GM12878 (cell line): ENCODE data around the gene ZFAND2A. TPM values are rescaled to one million over a fixed set of nuclear protein-coding genes. Genes with fewer than 3 reads are reported as not detected.
"Not testable (repeated sequence)": the region's sequence is repeated elsewhere in the genome, so short reads cannot be mapped to it uniquely, and the experiment has no call there.

Experiments used
- ATAC-seq: fragments of 200-7000 bp; cut with Tn5 transposase; 3 replicates; pipeline ENCODE4 v1.9.1; 2020; ENCODE audit warnings: mild to moderate bottlenecking, moderate library complexity
- BruUV-seq: library from RNA; stranded (reverse); fragments of 400-500 nt; replicated peaks from 2 replicates; lab custom pipeline; 2021; lab: Mats Ljungman, UMichigan
- CTCF ChIA-PET: fragments of 300-600 bp; sonication (Branson Sonifier 250); formaldehyde crosslinking; extraction: SDS; loops from one replicate; lab custom pipeline; 2021; ENCODE audit warnings: inconsistent platforms; lab: Yijun Ruan, JAX
- POLR2A ChIA-PET: fragments of 350-600 bp; formaldehyde crosslinking; extraction: SDS; loops from one replicate; lab custom pipeline; 2021; ENCODE audit warnings: inconsistent platforms; lab: Charles Lee
- RAD21 ChIA-PET: fragments of 300-600 bp; sonication (Branson Sonifier 250); formaldehyde crosslinking; loops from one replicate; lab custom pipeline; 2023; ENCODE audit warnings: antibody characterized with exemption; ENCODE audit not compliant: unreplicated experiment; lab: Charles Lee
- SMC1A ChIA-PET: fragments of 300-600 bp; sonication (Branson Sonifier 250); formaldehyde crosslinking; loops from one replicate; lab custom pipeline; 2023; ENCODE audit not compliant: unreplicated experiment, uncharacterized antibody; lab: Charles Lee
- DNase-seq: peaks from one replicate; pipeline ENCODE4 v3.0.0-alpha.2; 2011; ENCODE audit warnings: low read depth, low spot score
- FAIRE-seq: peaks from 3 replicates; lab custom pipeline; 2011; peaks lifted over from hg19 to GRCh38; lab: Jason Lieb, UNC
- H2AFZ ChIP-seq: 2 replicates; pipeline ENCODE4 v1.6.0; 2011; ENCODE audit warnings: low read depth, low read length, control low read depth; ENCODE audit not compliant: control insufficient read depth
- H3K27ac ChIP-seq: 2 replicates; pipeline ENCODE4 v1.5.1; 2011; ENCODE audit warnings: control low read depth; ENCODE audit not compliant: control insufficient read depth, insufficient read depth
- H3K27me3 ChIP-seq, 2 experiments: replicated peaks in 1 of 2; 2 replicates each; pipeline versions ENCODE4 v1.6.0 to v1.6.1; 2011; ENCODE audit warnings: low read length in 1 of 2; ENCODE audit not compliant: control insufficient read depth in 2 of 2, insufficient read depth in 2 of 2
- H3K36me3 ChIP-seq, 2 experiments: 2 replicates each; pipeline ENCODE4 v1.5.1; 2011; ENCODE audit warnings: low read length in 1 of 2; ENCODE audit not compliant: control insufficient read depth in 2 of 2, insufficient read depth in 2 of 2
- H3K4me1 ChIP-seq: 2 replicates; pipeline ENCODE4 v1.6.1; 2011; ENCODE audit warnings: mild to moderate bottlenecking, low read length, moderate library complexity, mixed read lengths; ENCODE audit not compliant: control insufficient read depth, insufficient read depth
- H3K4me2 ChIP-seq: 2 replicates; pipeline ENCODE4 v1.6.0; 2011; ENCODE audit warnings: control low read depth; ENCODE audit not compliant: control insufficient read depth, insufficient read depth
- H3K4me3 ChIP-seq: fragments of 200-600 bp; sonication (generic); 2 replicates; pipeline ENCODE4 v1.5.1; 2016
- H3K79me2 ChIP-seq: 2 replicates; pipeline ENCODE4 v1.6.0; 2011; ENCODE audit warnings: low read length; ENCODE audit not compliant: control insufficient read depth, insufficient read depth
- H3K9ac ChIP-seq: 2 replicates; pipeline ENCODE4 v1.8.0; 2011; ENCODE audit warnings: low read length, control low read depth, mixed read lengths; ENCODE audit not compliant: control insufficient read depth, insufficient read depth
- H3K9me3 ChIP-seq: replicated peaks from 3 replicates; pipeline ENCODE4 v1.5.1; 2011; ENCODE audit warnings: mild to moderate bottlenecking, low read length; ENCODE audit not compliant: control insufficient read depth, insufficient read depth
- H4K20me1 ChIP-seq: 2 replicates; pipeline ENCODE4 v1.6.0; 2011; ENCODE audit not compliant: control insufficient read depth, insufficient read depth
- ESRRA ChIP-seq: IDR thresholded peaks from 2 replicates; pipeline ENCODE4 v1.6.1; 2012; ENCODE audit warnings: mild to moderate bottlenecking, low read length, improper control_type of control experiment
- EZH2 ChIP-seq: IDR thresholded peaks from 2 replicates; pipeline ENCODE4 v1.6.1; 2012; ENCODE audit warnings: low read depth, mild to moderate bottlenecking, control low read depth, inconsistent platforms, low read length, borderline replicate concordance; ENCODE audit not compliant: control insufficient read depth
- MXI1 ChIP-seq: fragments of 150-350 bp; IDR thresholded peaks from 2 replicates; pipeline ENCODE4 v1.6.1; 2011; ENCODE audit warnings: low read depth, mild to moderate bottlenecking, inconsistent platforms, low read length, improper control_type of control experiment
- RCOR1 ChIP-seq: conservative IDR thresholded peaks from 2 replicates; pipeline ENCODE4 v1.6.1; 2012; ENCODE audit warnings: low read depth, low read length, improper control_type of control experiment
- TBL1XR1 ChIP-seq: IDR thresholded peaks from 2 replicates; pipeline ENCODE4 v1.6.1; 2012; ENCODE audit warnings: low read depth, low read length, improper control_type of control experiment
- TCF3 ChIP-seq: IDR thresholded peaks from 2 replicates; pipeline ENCODE4 v1.6.1; 2012; ENCODE audit warnings: low read depth, mild to moderate bottlenecking, low read length, borderline replicate concordance; ENCODE audit not compliant: insufficient read depth
- ZSCAN29 ChIP-seq: fragments of 450-650 bp; IDR thresholded peaks from 2 replicates; pipeline ENCODE4 v1.6.1; 2017; ENCODE audit warnings: mild to moderate bottlenecking, moderate library complexity
- WGBS: methylation state at CpG from one replicate; pipeline ENCODE4 v1.1.6; 2016; ENCODE audit warnings: low lambda C conversion rate; ENCODE audit not compliant: insufficient replicate concordance, insufficient coverage; ENCODE audit errors: missing lambda C conversion rate; 5-methylcytosine and 5-hydroxymethylcytosine counted together
- in situ Hi-C: fragments of 300-500 bp; cut with MboI; formaldehyde crosslinking; loops from 9 replicates; pipeline ENCODE4 v1.14.3; 2018; ENCODE audit warnings: mixed read lengths
- intact Hi-C: fragments of 100-400 bp; cut with micrococcal nuclease; formaldehyde crosslinking; loops from one replicate; pipeline ENCODE4 v1.14.2; 2022; ENCODE audit not compliant: unreplicated experiment
- polyA plus RNA-seq, 11 experiments: library from polyadenylated mRNA; depleted of rRNA in 4 of 11; unstranded in 6 of 11; stranded (reverse) in 5 of 11; fragments of >200 nt; fragmentation: Nextera tagmentation in 4 of 11; fragmentation: Illumina TruSeq in 1 of 11; extraction: Ambion mirVana in 4 of 11; extraction: Trizol in 1 of 11; gene quantifications; 1 replicate in 1 of 11; 2 replicates in 10 of 11; pipeline versions ENCODE4 v1.2.1 to v1.2.3, GENCODE V29; 2011 to 2016; ENCODE audit warnings: inconsistent platforms in 2 of 11, missing spikeins in 2 of 11, low read depth in 1 of 11
- total RNA-seq, 4 experiments: library from RNA; depleted of rRNA in 3 of 4; stranded (reverse); fragments of >200 nt in 3 of 4; fragmentation: Illumina TruSeq in 1 of 4; extraction: Trizol in 1 of 4; gene quantifications; 2 replicates each; pipeline versions ENCODE4 v1.2.1 to v1.2.3, GENCODE V29; 2013 to 2021
- TF ChIP-seq, protein P1 (sequence below): fragments of 150-350 bp; IDR thresholded peaks from 2 replicates; pipeline ENCODE4 v1.6.1; 2016; ENCODE audit warnings: low read depth, low read length
- TF ChIP-seq, protein P2 (sequence below): fragments of 450-650 bp; IDR thresholded peaks from 2 replicates; pipeline ENCODE4 v1.6.1; 2017; ENCODE audit warnings: low read depth, mild to moderate bottlenecking, moderate library complexity
- TF ChIP-seq, protein P3 (sequence below): fragments of 450-650 bp; IDR thresholded peaks from 2 replicates; pipeline ENCODE4 v1.6.1; 2017; ENCODE audit warnings: mild to moderate bottlenecking, moderate library complexity

Gene ZFAND2A
- total and polyA plus RNA-seq, 10 of the 15 experiments (the other 5 are each of a cell fraction or from before 2014, with no cell fraction given): 14.8 to 39.9 (median 20.8) TPM

DNA sequence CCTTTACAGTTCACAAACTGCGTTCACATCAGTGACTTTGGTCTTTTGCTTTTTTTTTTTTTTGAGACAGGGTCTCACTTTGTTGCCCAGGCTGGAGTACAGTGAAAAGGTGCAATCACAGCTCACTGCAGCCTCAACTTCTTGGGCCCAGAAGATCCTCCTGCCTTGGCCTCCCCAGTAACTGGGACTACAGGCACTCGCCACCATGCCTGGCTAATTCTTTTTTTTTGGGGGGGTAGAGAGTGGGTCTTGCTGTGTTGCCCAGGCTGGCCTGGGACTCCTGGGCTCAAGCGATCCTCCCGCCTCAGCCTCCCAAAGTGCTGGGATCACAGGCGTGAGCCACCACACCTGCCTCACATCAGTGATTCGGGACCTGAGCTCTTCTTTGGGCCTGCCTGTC is 37.0 kb upstream of the ZFAND2A start (continued):
- TF ChIP-seq MXI1 (no peak), TBL1XR1 (no peak), ESRRA (no peak), ZSCAN29 (no peak), EZH2 (no peak), TCF3 (no peak), RCOR1 (no peak)
- TF ChIP-seq, protein P1, sequence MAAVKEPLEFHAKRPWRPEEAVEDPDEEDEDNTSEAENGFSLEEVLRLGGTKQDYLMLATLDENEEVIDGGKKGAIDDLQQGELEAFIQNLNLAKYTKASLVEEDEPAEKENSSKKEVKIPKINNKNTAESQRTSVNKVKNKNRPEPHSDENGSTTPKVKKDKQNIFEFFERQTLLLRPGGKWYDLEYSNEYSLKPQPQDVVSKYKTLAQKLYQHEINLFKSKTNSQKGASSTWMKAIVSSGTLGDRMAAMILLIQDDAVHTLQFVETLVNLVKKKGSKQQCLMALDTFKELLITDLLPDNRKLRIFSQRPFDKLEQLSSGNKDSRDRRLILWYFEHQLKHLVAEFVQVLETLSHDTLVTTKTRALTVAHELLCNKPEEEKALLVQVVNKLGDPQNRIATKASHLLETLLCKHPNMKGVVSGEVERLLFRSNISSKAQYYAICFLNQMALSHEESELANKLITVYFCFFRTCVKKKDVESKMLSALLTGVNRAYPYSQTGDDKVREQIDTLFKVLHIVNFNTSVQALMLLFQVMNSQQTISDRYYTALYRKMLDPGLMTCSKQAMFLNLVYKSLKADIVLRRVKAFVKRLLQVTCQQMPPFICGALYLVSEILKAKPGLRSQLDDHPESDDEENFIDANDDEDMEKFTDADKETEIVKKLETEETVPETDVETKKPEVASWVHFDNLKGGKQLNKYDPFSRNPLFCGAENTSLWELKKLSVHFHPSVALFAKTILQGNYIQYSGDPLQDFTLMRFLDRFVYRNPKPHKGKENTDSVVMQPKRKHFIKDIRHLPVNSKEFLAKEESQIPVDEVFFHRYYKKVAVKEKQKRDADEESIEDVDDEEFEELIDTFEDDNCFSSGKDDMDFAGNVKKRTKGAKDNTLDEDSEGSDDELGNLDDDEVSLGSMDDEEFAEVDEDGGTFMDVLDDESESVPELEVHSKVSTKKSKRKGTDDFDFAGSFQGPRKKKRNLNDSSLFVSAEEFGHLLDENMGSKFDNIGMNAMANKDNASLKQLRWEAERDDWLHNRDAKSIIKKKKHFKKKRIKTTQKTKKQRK: no peak
- TF ChIP-seq, protein P2, sequence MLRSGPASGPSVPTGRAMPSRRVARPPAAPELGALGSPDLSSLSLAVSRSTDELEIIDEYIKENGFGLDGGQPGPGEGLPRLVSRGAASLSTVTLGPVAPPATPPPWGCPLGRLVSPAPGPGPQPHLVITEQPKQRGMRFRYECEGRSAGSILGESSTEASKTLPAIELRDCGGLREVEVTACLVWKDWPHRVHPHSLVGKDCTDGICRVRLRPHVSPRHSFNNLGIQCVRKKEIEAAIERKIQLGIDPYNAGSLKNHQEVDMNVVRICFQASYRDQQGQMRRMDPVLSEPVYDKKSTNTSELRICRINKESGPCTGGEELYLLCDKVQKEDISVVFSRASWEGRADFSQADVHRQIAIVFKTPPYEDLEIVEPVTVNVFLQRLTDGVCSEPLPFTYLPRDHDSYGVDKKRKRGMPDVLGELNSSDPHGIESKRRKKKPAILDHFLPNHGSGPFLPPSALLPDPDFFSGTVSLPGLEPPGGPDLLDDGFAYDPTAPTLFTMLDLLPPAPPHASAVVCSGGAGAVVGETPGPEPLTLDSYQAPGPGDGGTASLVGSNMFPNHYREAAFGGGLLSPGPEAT: no peak
- TF ChIP-seq, protein P3, sequence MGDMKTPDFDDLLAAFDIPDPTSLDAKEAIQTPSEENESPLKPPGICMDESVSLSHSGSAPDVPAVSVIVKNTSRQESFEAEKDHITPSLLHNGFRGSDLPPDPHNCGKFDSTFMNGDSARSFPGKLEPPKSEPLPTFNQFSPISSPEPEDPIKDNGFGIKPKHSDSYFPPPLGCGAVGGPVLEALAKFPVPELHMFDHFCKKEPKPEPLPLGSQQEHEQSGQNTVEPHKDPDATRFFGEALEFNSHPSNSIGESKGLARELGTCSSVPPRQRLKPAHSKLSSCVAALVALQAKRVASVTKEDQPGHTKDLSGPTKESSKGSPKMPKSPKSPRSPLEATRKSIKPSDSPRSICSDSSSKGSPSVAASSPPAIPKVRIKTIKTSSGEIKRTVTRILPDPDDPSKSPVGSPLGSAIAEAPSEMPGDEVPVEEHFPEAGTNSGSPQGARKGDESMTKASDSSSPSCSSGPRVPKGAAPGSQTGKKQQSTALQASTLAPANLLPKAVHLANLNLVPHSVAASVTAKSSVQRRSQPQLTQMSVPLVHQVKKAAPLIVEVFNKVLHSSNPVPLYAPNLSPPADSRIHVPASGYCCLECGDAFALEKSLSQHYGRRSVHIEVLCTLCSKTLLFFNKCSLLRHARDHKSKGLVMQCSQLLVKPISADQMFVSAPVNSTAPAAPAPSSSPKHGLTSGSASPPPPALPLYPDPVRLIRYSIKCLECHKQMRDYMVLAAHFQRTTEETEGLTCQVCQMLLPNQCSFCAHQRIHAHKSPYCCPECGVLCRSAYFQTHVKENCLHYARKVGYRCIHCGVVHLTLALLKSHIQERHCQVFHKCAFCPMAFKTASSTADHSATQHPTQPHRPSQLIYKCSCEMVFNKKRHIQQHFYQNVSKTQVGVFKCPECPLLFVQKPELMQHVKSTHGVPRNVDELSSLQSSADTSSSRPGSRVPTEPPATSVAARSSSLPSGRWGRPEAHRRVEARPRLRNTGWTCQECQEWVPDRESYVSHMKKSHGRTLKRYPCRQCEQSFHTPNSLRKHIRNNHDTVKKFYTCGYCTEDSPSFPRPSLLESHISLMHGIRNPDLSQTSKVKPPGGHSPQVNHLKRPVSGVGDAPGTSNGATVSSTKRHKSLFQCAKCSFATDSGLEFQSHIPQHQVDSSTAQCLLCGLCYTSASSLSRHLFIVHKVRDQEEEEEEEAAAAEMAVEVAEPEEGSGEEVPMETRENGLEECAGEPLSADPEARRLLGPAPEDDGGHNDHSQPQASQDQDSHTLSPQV: no peak
- TF ChIP-seq, all 136 proteins: peak for 0

DNA sequence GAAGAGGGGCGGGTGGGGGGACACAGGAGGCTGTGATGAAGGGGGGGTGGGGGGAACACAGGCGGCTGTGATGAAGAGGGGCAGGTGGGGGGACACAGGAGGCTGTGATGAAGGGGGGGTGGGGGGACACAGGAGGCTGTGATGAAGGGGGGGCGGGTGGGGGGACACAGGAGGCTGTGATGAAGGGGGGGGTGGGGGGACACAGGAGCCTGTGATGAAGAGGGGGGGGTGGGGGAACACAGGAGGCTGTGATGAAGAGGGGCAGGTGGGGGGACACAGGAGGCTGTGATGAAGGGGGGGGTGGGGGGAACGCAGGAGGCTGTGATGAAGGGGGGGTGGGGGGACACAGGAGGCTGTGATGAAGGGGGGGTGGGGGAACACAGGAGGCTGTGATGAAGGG is 36.4 kb upstream of the ZFAND2A start:
- no CpG with 5 or more reads among the region's 4 CpGs for WGBS
- RAD21 ChIA-PET, in situ Hi-C loops: not testable (repeated sequence)

More for the DNA sequence above, 36.4 kb upstream of the ZFAND2A start:
- H3K4me2 ChIP-seq, SMC1A ChIA-PET, DNase-seq, H3K9ac ChIP-seq, H2AFZ ChIP-seq, POLR2A ChIA-PET, H3K79me2 ChIP-seq, H3K36me3 ChIP-seq, intact Hi-C loops, BruUV-seq, H3K9me3 ChIP-seq, CTCF ChIA-PET, H3K27ac ChIP-seq, H3K27me3 ChIP-seq, H4K20me1 ChIP-seq, FAIRE-seq, H3K4me1 ChIP-seq, ATAC-seq, H3K4me3 ChIP-seq: not testable (repeated sequence)
